HEK293T (cell line): ENCODE results near the gene RHOBTB3.

Experiments
- BHLHE40 ChIP-seq: fragments of 450-650 bp; IDR thresholded peaks from 2 replicates; pipeline ENCODE4 v1.6.1; 2016; ENCODE audit warnings: mild to moderate bottlenecking, moderate library complexity, borderline replicate concordance
- CTBP1 ChIP-seq: fragments of 450-650 bp; IDR thresholded peaks from 2 replicates; pipeline ENCODE4 v1.6.1; 2016; ENCODE audit warnings: borderline replicate concordance

- TF ChIP-seq BHLHE40 (no peak), CTBP1 (no peak)
These were observed 94.4 kb downstream of the RHOBTB3 start for GRCh38 chr5:95825495-95825894.
